Right atrium auricular region (tissue), 2 donors: ENCODE results near the gene TMEM100. TPM values are rescaled to one million over a fixed set of nuclear protein-coding genes. Genes with fewer than 3 reads are reported as not detected.
"Not testable (repeated sequence)": the region's sequence is repeated elsewhere in the genome, so short reads cannot be mapped to it uniquely, and the experiment has no call there.

Experiments
- DNase-seq: peaks from one replicate; pipeline ENCODE4 v3.0.0-alpha.2; 2019; ENCODE audit warnings: low spot score
- H3K27ac ChIP-seq, 2 donors: fragments of 200-600 bp; sonication (generic); 1 replicate in 1 of 2; 2 replicates in 1 of 2; pipeline ENCODE4 v1.5.1; 2016 to 2019
- H3K27me3 ChIP-seq, 2 donors: fragments of 200-600 bp; sonication (generic); one replicate each; pipeline versions ENCODE4 v1.5.1 to v1.6.0; 2017 to 2019
- H3K36me3 ChIP-seq: fragments of 200-600 bp; sonication (generic); one replicate; pipeline ENCODE4 v1.5.1; 2016
- H3K4me1 ChIP-seq, 2 donors: fragments of 200-600 bp; sonication (generic); one replicate each; pipeline versions ENCODE4 v1.5.1 to v1.6.0; 2017 to 2019
- H3K4me3 ChIP-seq, 2 donors: fragments of 200-600 bp; sonication (generic); 1 replicate in 1 of 2; 2 replicates in 1 of 2; pipeline ENCODE4 v1.5.1; 2017 to 2019; ENCODE audit warnings: mild to moderate bottlenecking in 1 of 2, moderate library complexity in 1 of 2
- H3K9me3 ChIP-seq, 2 donors: fragments of 200-600 bp; sonication (generic); one replicate each; pipeline ENCODE4 v1.5.1; 2019
- total RNA-seq, 2 donors: library from RNA; depleted of rRNA; stranded (reverse); fragments of >200 nt; gene quantifications; one replicate each; pipeline ENCODE4 v1.1.0, GENCODE V29; 2016
- TF ChIP-seq, protein P1 (sequence below), 2 donors: fragments of 200-600 bp; sonication (generic); IDR thresholded peaks; one replicate each; pipeline ENCODE4 v1.5.1; 2019; ENCODE audit warnings: antibody characterized with exemption in 2 of 2

Gene TMEM100
- total RNA-seq, 2 donors from 2014 or later: 18.0 to 26.1 TPM

DNA sequence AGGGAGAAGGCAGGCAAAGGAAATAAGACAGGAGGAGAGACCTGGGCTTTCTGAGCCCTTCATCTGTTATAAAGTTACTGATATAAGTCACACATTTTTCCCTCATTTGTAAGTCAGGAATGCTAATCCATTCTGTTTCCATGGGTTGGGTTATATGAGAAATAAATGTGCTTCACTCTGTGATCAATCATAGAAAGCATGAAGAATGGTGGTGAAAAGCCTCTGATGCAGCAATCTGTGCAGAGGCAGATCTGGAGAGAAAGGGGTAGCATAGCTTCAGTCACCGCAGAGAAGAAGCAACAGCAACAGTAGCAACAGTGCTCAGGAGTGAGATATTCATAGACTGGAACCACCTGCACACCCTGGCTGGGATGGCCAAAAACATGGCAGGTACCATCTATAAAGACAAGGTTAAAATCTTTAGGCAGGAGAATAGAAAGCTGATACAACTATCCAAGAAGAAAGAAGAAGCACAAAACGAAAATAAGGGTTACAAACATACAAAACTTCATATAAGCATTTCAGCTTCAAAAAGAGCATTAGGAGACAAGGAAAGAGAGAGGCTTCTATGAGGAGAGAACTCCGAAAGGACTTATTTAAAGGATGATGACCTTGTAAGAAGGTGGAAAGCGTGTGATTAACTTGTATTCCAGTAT lies 41.9 kb downstream of the TMEM100 start:
- H3K9me3 ChIP-seq: no peaks in the 10 kb centered on the region
- no peaks in the 10 kb centered on the region for H3K27me3 ChIP-seq
- H3K36me3 ChIP-seq: no peaks in the 10 kb centered on the region
- no peak for DNase-seq
- H3K4me3 ChIP-seq: no peak overlapping the region
- H3K4me1 ChIP-seq: no peaks in the 10 kb centered on the region
- H3K27ac ChIP-seq: no peak overlapping the region
- TF ChIP-seq, protein P1, sequence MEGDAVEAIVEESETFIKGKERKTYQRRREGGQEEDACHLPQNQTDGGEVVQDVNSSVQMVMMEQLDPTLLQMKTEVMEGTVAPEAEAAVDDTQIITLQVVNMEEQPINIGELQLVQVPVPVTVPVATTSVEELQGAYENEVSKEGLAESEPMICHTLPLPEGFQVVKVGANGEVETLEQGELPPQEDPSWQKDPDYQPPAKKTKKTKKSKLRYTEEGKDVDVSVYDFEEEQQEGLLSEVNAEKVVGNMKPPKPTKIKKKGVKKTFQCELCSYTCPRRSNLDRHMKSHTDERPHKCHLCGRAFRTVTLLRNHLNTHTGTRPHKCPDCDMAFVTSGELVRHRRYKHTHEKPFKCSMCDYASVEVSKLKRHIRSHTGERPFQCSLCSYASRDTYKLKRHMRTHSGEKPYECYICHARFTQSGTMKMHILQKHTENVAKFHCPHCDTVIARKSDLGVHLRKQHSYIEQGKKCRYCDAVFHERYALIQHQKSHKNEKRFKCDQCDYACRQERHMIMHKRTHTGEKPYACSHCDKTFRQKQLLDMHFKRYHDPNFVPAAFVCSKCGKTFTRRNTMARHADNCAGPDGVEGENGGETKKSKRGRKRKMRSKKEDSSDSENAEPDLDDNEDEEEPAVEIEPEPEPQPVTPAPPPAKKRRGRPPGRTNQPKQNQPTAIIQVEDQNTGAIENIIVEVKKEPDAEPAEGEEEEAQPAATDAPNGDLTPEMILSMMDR (IDR thresholded peaks at IDR 0.05): no peak

DNA sequence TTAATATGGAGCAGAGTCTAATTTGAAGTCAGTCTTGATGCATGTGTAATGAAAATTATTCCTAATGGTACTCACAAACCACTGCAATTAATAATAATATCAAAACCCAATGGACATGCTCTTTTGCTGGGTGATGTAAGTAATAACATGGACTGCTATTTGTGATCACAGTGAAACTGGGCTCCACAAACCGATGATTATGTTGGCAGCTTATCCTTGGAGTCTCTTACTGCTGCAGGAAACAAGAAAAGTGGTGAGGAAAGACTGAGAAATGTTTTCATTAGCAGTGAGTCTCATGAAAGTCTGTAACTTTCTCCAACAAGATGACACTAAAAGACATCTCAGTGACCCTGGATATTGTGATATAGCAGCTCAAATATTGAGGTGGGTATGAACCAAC lies 45.2 kb downstream of the TMEM100 start:
- no peaks in the 10 kb centered on the region for H3K27me3 ChIP-seq
- TF ChIP-seq, protein P1 (IDR thresholded peaks at IDR 0.05): no peak
- H3K4me1 ChIP-seq: no peaks in the 10 kb centered on the region
- no peak overlapping the region for H3K4me3 ChIP-seq
- H3K9me3 ChIP-seq: no peaks in the 10 kb centered on the region
- DNase-seq: no peak
- H3K27ac ChIP-seq: no peak overlapping the region
- H3K36me3 ChIP-seq: no peaks in the 10 kb centered on the region

DNA sequence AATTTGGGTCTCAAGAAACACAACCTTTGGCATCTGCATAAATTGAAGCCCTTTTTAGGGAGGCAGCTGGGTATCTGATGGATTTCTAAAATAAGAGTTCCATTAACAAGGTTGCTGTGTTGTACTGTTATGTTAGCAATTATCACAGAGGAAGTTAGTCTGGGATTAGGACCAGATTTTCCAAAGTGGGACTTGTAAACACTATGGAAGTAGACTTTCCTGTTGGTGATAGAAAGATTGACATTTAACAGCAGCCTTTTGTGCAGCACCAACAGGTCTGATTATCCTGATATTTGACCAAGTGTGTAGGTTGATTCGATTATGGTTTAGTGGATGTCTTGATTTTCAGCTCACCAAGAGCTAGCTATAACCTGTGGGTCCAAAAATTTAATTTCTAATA lies 46.4 kb downstream of the TMEM100 start:
- no peak for DNase-seq
- H3K36me3 ChIP-seq: no peaks in the 10 kb centered on the region
- H3K4me3 ChIP-seq: no peak overlapping the region
- H3K27me3 ChIP-seq: no peaks in the 10 kb centered on the region
- TF ChIP-seq, protein P1 (IDR thresholded peaks at IDR 0.05): no peak
- no peak overlapping the region for H3K27ac ChIP-seq
- H3K9me3 ChIP-seq: no peaks in the 10 kb centered on the region
- no peaks in the 10 kb centered on the region for H3K4me1 ChIP-seq

DNA sequence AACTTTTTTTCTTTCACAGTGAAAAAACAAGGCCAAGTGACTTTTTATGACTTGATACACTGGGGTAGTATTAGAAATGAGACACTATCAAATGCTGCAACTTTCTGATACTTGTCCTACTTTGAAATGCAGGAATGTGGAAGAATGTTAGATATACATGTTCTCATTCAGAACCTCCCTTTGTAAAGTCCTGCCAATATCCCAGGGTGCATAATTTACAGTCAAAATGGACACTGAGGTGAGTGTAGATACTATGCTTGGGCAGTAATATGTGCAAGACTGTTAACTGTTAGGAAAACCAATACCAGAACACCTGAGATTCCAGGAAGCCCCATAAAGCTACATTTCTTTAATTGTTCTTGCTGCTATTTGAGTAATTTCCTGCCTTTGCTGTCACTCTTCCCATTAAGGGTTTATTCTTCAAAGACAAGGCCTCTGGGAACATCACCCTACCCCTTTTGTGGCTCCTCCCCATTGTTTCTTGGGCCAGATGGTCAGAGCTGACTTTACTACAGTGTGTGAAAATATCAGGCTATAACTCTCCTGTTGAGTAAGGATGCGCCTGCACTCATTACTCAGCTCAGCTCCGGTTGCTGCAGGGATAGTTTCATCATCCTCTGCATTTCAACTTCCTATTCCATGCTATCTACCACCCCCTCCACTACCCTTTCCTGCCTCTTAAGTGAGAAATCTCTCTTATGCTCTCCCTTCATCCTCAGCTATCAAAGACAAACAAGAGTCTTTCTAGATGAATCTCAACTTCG lies 48.7 kb downstream of the TMEM100 start:
- Histone ChIP-seq H3K9me3 (no peaks in the 10 kb centered on the region), H3K27me3 (no peaks in the 10 kb centered on the region), H3K4me3 (no peak overlapping the region), H3K4me1 (no peaks in the 10 kb centered on the region), H3K27ac (no peak overlapping the region), H3K36me3 (no peaks in the 10 kb centered on the region)
- DNase-seq: no peak
- TF ChIP-seq, protein P1 (IDR thresholded peaks at IDR 0.05): no peak

DNA sequence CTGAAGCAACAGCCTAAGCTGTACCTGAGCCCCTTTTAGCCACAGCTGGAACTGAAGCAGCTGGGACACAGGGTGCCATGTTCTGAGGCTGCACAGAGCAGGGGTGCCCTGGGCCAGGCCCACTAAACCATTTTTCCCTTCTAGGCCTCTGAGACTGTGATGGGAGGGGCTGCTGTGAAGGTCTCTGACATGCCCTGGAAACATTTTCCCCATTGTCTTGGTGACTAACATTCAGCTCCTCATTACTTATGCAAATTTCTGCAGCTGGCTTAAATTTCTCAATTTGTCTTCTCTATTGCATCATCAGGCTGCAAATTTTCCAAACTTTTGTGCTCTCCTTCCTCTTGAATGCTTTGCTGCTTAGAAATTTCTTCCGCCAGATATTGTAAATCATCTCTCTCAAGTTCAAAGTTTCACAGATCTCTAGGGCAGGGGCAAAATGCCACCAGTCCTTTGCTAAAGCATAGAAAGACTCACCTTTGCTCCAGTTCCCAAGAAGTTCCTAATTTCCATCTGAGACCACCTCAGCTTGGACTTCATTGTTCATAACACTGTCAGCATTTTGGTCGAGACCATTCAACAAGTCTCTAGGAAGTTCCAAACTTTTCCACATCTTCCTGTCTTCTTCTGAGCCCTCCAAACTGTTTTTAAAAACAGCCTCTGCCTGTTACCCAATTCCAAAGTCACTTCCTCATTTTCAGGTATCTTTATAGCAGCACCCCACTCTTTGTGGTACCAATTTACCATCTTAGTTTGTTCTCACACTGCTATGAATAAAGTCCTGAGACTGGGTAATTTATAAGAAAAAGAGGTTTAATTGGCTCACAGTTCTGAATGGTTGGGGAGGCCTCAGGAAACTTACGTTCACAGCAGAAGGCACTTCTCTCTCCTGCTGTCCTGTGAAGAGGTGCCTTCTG lies 49.8 kb downstream of the TMEM100 start:
- H3K4me3 ChIP-seq: no peak overlapping the region
- H3K9me3 ChIP-seq: no peaks in the 10 kb centered on the region
- DNase-seq: no peak
- H3K27me3 ChIP-seq: no peaks in the 10 kb centered on the region
- H3K27ac ChIP-seq: no peak overlapping the region
- H3K4me1 ChIP-seq: no peaks in the 10 kb centered on the region
- TF ChIP-seq, protein P1 (IDR thresholded peaks at IDR 0.05): no peak
- no peaks in the 10 kb centered on the region for H3K36me3 ChIP-seq

DNA sequence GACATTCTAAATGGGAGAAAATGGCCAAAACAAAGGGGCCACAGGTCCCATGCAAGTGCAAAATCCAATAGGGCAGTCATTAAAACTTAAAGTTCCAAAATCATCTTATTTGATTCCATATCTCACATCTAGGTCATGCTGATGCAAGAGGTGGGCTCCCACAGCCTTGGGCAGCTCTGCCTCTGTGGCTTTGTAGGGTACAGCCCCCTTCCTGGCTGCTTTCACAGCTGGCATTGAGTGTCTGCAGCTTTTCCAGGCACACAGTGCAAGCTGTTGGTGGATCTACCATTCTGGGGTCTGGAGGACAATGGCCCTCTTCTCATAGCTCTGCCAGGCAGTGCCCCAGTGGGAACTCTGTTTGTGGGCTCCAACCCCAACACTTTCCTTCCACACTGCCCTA lies 50.7 kb downstream of the TMEM100 start:
- not testable (repeated sequence) for H3K27ac ChIP-seq, DNase-seq, H3K4me3 ChIP-seq, H3K4me1 ChIP-seq, H3K27me3 ChIP-seq, H3K9me3 ChIP-seq, H3K36me3 ChIP-seq
